NCI-H146 (cell line): ENCODE measurements around the gene ATG4D.

Experiments
- DNase-seq: peaks from one replicate; lab custom pipeline; 2025; lab: John Stamatoyannopoulos, UW

Gene ATG4D

DNA sequence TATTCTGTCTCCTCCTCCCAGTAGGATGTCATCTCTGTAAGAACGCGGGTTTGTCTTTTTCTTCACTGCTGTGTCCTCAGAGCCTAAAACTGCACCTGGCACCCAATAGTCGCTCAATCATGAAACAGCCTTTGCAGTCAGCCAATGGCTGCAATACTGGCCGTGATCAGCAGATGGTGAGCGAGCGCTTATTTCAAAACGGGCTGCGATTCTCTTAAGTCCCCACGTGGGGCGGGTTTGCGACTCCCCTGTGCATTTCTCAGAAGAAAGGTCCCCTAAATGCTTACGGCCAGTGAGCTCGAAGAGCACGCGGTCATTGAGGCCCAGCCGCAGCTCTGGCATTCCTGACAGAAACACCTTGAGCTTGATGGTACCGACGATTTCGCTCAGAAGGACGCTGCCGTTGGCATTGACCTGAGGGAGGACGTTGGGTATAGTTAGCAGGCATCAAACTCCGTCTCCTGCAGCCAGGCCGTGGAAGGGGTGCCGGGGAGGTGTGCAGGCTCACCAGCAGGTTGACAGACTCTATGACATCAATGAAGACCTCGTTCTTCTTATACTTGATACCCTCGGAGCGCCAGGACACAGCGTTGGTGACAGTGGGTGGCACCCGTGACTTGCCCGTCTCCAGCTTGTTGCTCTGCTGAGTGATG lies 37.4 kb downstream of the ATG4D start:
- peak; percentile 80 for DNase-seq

DNA sequence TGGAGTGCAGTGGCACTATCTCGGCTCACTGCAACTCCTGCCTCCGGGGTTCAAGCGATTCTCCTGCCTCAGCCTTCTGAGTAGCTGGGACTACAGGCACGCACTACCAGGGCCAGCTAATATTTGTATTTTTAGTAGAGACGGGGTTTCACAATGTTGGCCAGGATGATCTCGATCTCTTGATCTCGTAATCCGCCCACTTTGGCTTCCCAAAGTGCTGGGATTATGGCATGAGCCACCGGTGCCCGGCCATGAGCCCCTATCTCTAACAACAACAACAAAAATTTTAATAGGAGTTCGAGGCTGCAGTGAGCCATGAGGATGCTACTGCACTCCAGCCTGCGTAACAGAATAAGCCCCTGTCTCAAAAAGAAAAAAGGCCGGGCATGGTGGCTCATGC lies 38.4 kb downstream of the ATG4D start:
- no peak for DNase-seq

DNA sequence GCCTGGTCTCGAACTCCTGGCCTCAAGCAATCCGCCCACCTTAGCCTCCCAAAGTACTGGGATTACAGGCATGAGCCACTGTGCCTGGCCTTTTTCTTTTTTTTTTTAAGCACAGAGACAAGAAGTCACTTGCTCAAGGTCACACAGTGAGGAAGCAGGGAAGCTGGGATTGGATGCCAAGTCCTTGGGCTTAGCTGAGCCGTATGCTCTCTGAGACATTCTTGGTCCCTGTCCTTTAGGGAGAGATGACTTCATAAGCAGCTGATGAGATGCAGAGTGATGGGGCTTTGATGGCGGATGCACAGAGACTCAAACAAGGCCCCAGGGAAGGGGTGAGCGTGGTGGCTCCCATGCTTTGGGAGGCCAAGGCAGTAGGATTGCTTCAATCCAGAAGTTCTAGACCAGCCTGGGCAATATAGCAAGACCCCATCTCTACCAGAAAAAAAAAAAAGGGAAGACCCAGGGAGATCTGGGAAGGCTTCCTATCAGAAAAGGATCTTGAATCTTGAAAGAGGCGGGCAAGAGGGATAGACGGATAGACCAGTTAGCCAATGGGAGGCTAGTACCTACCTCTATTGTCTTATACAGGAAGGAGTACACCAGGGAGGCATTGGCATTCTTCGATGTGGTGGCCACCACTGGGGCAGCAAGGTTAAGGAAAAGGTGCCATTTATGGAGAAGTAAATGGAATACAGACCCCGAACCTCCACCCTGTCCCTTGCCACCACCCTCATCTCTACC lies 39.5 kb downstream of the ATG4D start:
- no peak for DNase-seq

DNA sequence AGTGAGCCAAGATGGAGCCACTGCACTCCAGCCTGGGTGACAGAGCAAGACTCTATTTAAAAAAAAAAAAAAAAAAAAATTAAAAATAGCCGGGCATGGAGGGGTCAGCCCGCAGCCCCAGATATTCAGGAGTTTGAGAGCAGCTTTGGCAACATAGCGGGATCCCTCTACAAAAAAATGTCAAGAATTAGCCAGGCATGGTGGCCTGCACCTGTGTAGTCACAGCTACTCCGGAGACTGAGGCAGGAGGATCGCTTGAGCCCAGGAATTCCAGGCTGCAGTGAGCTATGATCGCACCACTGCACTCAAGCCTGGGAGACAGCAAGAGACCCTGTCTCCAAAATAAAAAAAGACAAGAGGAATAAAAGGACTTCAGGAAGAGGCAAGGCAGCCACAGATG lies 42.7 kb downstream of the ATG4D start:
- DNase-seq, result no peak

DNA sequence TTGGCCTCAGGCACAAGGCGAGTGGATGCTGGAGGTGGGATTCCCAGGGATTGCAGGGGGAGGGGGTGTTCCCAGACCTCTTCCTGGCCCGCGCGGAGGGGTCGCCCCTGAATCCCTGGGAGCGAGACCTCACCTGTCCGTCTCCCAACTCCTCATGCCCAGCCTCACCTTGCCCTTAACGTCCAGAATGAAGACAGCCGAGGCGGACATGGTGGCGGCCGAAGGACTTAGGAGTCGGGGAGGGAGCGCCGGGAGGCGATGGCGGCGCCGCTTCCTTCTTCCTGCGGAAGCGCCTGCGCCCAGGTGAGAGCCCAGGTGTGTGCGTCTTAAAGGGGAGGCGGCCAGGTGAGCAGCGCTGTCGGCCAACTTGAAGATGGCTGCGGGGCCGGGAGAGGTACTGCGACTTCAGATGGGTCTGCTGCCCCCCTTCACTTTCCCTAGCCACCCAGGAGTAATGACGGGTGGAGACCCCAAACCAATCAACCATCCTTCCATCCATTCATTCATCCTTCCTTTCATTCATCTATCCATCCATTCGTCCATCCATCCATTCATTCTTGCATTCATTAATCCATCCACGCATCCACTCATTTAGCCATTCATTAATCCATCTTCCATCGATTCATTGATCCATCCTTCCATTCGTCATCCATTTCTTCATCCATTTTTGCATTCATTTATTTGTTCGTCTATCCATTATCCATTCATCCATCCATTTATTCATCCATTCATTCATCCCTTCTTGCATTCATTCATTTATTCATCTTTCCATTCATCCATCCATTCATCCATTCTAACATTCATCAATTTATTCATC lies 43.5 kb downstream of the ATG4D start, which contains the start of gene AP1M2:
TSS of gene AP1M2 (minus strand) at position 291 of the 817 bp plus-strand sequence. CDS start at position 210, 81 bp downstream.
- peak; percentile 88 for DNase-seq

DNA sequence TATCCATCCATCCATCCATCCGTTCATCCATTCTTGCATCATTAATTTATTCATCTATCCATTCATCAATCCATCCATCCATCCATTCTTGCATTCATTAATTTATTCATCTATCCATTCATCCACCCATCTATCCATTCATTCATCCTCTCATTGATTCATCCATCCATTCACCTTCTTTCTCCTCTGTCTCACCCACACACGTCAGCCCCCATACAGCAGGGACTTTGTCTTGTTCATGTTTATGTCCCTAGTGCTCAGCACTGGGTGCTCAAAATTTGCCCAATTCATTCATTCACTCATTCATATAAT lies 44.1 kb downstream of the ATG4D start:
- no peak for DNase-seq

DNA sequence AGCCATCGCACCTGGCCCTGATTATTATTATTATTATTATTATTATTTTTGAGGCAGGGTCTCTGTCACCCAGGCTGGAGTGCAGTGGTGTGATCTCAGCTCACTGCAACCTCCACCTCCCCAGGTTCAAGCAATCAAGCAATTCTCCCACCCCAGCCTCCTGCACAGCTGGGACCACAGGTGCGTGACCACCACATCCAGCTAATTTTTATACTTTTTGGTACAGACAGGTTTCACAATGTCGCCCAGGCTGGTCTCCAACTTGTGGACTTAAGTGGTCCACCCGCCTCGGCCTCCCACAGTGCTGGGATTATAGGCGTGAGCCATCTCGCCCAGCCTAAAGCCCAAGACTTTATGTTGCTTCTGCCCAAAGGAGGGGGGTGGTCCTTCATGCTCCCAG lies 49.4 kb downstream of the ATG4D start:
- no peak for DNase-seq

DNA sequence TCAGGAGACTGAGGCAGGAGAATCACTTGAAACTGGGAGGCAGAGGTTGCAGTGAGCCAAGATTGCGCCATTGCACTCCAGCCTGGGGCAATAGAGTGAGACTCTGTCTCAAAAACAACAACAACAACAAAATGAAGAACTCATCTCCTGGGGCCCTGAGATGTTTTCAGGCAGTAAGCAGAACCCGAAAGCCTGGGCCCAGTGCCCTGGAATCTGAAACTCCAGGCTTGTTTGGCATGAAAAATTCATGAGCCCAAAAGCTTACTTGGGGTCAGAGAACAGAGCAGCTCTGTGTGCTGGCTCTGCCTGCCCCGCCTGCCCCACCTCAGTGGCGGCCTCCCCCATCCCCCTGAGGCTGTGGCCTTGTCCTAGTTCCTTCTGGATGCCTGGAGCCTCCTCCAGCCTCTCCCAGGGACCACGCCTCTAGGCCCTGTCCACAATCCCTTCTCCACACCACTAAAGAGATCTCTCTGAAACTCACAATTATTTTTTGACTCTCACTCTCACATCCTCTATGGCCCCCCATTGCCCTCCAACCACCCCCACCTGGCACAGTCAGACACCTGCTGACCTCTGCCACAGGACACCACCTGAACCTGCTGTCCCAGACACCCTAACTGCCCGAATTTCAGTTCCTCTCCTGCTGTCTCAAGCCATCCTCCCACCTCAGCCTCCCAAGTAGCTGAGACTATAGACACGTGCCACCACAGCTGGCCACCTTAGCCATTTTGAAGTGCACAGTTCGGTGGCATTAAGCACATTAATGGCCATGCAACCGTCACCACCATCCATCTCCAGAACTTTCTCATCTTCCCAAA lies 50.3 kb downstream of the ATG4D start:
- no peak for DNase-seq

DNA sequence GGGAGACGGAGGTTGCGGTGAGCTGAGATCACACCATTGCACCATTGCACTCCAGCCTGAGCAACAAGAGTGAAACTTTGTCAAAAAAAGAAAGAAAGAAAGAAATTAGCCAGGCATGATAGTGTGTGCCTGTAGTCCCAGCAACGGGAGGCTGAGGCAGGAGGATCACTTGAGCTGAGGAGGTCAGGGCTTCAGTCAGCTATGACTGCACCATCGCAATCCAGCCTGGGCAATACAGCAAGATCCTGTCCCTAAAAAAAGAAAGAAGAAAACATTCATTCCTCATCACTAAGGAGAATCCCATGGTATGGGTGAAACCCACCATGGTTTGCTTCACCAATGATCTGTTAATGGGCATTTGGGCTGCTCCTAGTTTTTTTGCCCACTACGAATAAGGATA lies 56.4 kb downstream of the ATG4D start:
- DNase-seq, result no peak

DNA sequence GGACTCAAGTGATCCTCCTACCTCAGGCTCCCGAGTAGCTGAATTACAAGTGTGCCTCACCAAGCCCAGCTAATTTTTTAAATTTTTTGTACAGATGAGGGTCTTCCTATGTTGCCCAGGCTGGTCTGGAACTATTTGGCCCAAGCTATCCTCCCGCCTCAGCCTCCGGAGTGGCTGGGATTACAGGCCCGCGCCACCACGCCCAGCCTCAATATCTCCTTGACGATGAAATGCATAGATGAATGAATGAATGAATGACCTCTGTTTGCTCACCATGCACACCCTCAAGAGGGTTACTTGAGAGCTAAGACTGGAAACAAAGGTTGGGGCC lies 58.3 kb downstream of the ATG4D start:
- DNase-seq, result no peak

DNA sequence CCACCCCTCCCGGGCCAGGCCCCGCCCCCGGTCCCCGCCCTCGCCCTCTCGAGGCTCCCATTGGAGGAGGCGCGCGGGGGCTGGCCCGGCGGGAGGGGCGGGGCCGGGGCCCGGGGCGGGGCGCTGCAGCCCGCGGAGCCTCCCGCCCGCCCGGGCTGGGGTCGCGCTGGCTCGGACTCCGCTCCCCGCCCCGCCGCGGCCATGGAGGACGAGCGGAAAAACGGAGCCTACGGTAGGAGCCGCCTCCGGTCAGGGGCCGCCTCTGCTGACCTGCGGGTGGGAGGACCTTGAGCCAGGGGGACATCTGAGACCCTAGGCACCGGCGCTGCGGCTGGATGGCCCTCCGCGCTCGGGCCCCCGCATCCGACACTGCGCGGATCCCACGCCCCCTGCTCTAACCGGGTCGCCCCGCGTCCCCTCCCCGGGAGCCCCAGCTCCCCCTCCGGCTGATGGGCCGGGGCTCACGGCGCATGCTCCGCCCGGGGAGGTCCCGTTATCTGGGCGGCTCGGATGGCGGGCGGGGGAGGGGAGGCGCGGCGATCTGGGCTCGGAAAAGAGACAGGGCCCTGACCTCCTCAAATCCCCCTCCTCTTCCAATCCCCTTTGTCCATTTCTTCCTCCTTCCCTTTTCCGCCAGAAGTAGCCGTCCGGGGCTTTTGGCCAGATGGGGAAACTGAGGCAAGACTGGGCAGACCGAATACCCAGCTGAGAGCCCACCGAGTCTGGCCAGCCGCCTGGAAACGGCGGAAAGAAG lies 58.8 kb downstream of the ATG4D start:
- peak; percentile 79 for DNase-seq
